Endothelial cell of umbilical vein (primary cell): ENCODE data around the gene RAX. TPM values are rescaled to one million over a fixed set of nuclear protein-coding genes. Genes with fewer than 3 reads are reported as not detected.

Experiments
- BruUV-seq: library from RNA; stranded (reverse); fragments of 400-500 nt; replicated peaks from 2 replicates; lab custom pipeline; 2021; lab: Mats Ljungman, UMichigan
- CTCF ChIA-PET: fragments of 300-600, 350-600 bp; sonication (Branson Sonifier 250); formaldehyde crosslinking; loops from one replicate; lab custom pipeline; 2021; ENCODE audit warnings: antibody characterized with exemption, inconsistent platforms; lab: Charles Lee
- POLR2A ChIA-PET: fragments of 300-600, 350-600 bp; sonication (Branson Sonifier 250); formaldehyde crosslinking; loops from one replicate; lab custom pipeline; 2021; ENCODE audit warnings: antibody characterized with exemption, inconsistent platforms; lab: Charles Lee
- DNase-seq: peaks from one replicate; pipeline ENCODE4 v3.0.0-alpha.2; 2011; ENCODE audit warnings: low read depth, low spot score
- FAIRE-seq: peaks from 2 replicates; lab custom pipeline; 2011; peaks lifted over from hg19 to GRCh38; lab: Jason Lieb, UNC
- H2AFZ ChIP-seq: 2 replicates; pipeline ENCODE4 v1.6.0; 2012; ENCODE audit warnings: low read depth, low read length, control low read depth, inconsistent platforms
- H3K27ac ChIP-seq: 2 replicates; pipeline ENCODE4 v1.5.1; 2011; ENCODE audit warnings: low read depth, mild to moderate bottlenecking, control low read depth, low read length, moderate library complexity; ENCODE audit not compliant: insufficient read depth
- H3K27me3 ChIP-seq, 2 experiments: 2 replicates each; pipeline versions ENCODE4 v1.6.0 to v1.6.1; 2011; ENCODE audit warnings: low read length in 2 of 2, mixed read lengths in 1 of 2; ENCODE audit not compliant: control insufficient read depth in 2 of 2, insufficient read depth in 2 of 2
- H3K36me3 ChIP-seq, 2 experiments: 2 replicates in 1 of 2; 3 replicates in 1 of 2; pipeline ENCODE4 v1.5.1; 2011; ENCODE audit warnings: low read length in 2 of 2, mild to moderate bottlenecking in 1 of 2, moderate library complexity in 1 of 2; ENCODE audit not compliant: control insufficient read depth in 2 of 2, insufficient read depth in 2 of 2; ENCODE audit errors: extremely low read depth in 1 of 2
- H3K4me1 ChIP-seq: 3 replicates; pipeline ENCODE4 v1.5.1; 2011; ENCODE audit warnings: mild to moderate bottlenecking, low read length; ENCODE audit not compliant: control insufficient read depth, insufficient read depth; ENCODE audit errors: extremely low read depth
- H3K4me2 ChIP-seq: 2 replicates; pipeline ENCODE4 v1.6.1; 2011; ENCODE audit warnings: low read length, control low read depth, mixed read lengths; ENCODE audit not compliant: insufficient read depth
- H3K4me3 ChIP-seq, 3 experiments: fragments of 200-600 bp in 1 of 3; sonication (generic), shearing (Covaris generic) in 1 of 3; replicated peaks in 1 of 3; 2 replicates each; pipeline ENCODE4 v1.5.1; 2011 to 2016; ENCODE audit warnings: control low read depth in 3 of 3, low read length in 3 of 3, mild to moderate bottlenecking in 2 of 3, inconsistent platforms in 1 of 3, low read depth in 1 of 3, moderate library complexity in 1 of 3; ENCODE audit not compliant: insufficient read depth in 1 of 3
- H3K79me2 ChIP-seq: 2 replicates; pipeline ENCODE4 v1.6.0; 2012; ENCODE audit warnings: low read length, inconsistent platforms; ENCODE audit not compliant: control insufficient read depth, insufficient read depth
- H3K9ac ChIP-seq: replicated peaks from 2 replicates; pipeline ENCODE3; 2011; ENCODE audit warnings: low read length, control low read depth; ENCODE audit not compliant: insufficient read depth; ENCODE audit errors: extremely low read depth
- H3K9me1 ChIP-seq: replicated peaks from 3 replicates; pipeline ENCODE4 v1.6.0; 2011; ENCODE audit warnings: mild to moderate bottlenecking, low read length; ENCODE audit not compliant: control insufficient read depth, insufficient read depth; ENCODE audit errors: extremely low read depth
- H3K9me3 ChIP-seq: replicated peaks from 2 replicates; pipeline ENCODE4 v1.5.1; 2012; ENCODE audit warnings: low read length, inconsistent platforms; ENCODE audit not compliant: control insufficient read depth, insufficient read depth
- H4K20me1 ChIP-seq: replicated peaks from 2 replicates; pipeline ENCODE3; 2011; ENCODE audit warnings: mild to moderate bottlenecking, low read length; ENCODE audit not compliant: control insufficient read depth, insufficient read depth; ENCODE audit errors: extremely low read depth
- EZH2 ChIP-seq: IDR thresholded peaks from 2 replicates; pipeline ENCODE4 v1.6.1; 2012; ENCODE audit warnings: borderline replicate concordance, low read depth, mild to moderate bottlenecking, moderate library complexity, low read length, inconsistent platforms; ENCODE audit not compliant: severe bottlenecking
- FOS ChIP-seq: IDR thresholded peaks from 2 replicates; pipeline ENCODE4 v1.6.1; 2011; ENCODE audit warnings: mild to moderate bottlenecking, low read length, moderate library complexity, borderline replicate concordance; ENCODE audit not compliant: insufficient read depth
- GATA2 ChIP-seq: IDR thresholded peaks from 2 replicates; pipeline ENCODE4 v1.7.0; 2011; ENCODE audit warnings: low read depth, mild to moderate bottlenecking, moderate library complexity, mixed read lengths, low read length; ENCODE audit not compliant: insufficient read length, insufficient read depth
- JUN ChIP-seq: IDR thresholded peaks from 2 replicates; pipeline ENCODE4 v1.6.1; 2011; ENCODE audit warnings: borderline replicate concordance, low read depth; ENCODE audit not compliant: insufficient read length, insufficient read depth
- MYC ChIP-seq: IDR thresholded peaks from one replicate; pipeline ENCODE4 v1.6.1; 2011; ENCODE audit warnings: mild to moderate bottlenecking, low read depth, low read length
- POLR2A ChIP-seq: IDR thresholded peaks from 2 replicates; pipeline ENCODE4 v1.6.1; 2012; ENCODE audit warnings: low read depth, mild to moderate bottlenecking, control low read depth, low read length
- POLR2AphosphoS5 ChIP-seq: IDR thresholded peaks from 2 replicates; pipeline ENCODE4 v1.6.1; 2012; ENCODE audit warnings: low read depth, mild to moderate bottlenecking, control low read depth, low read length, moderate library complexity; ENCODE audit not compliant: insufficient read depth
- dilution Hi-C: fragments of 300-500 bp; cut with MboI; formaldehyde crosslinking; loops from one replicate; pipeline ENCODE4 v1.15.0; 2019; ENCODE audit warnings: low sequenced_read_pairs; ENCODE audit not compliant: extremely low pct_ligation_motif_present
- intact Hi-C: fragments of 100-400 bp; cut with micrococcal nuclease; formaldehyde crosslinking; loops from one replicate; pipeline ENCODE4 v1.10.0; 2022
- polyA plus RNA-seq, 4 experiments: library from polyadenylated mRNA; depleted of rRNA in 3 of 4; stranded (reverse) in 3 of 4; unstranded in 1 of 4; fragments of >200 nt; gene quantifications; 2 replicates each; pipeline versions ENCODE4 v1.2.1 to v1.2.3, GENCODE V29; 2011 to 2012; ENCODE audit warnings: missing spikeins in 1 of 4
- total RNA-seq: library from RNA; stranded (reverse); gene quantifications from 2 replicates; pipeline ENCODE4 v1.2.3, GENCODE V29; 2021
- TF ChIP-seq, protein P1 (sequence below), 2 donors: IDR thresholded peaks; 1 replicate in 1 of 2; 2 replicates in 1 of 2; pipeline ENCODE4 v1.5.1; 2011; ENCODE audit warnings: low read length in 2 of 2, mild to moderate bottlenecking in 2 of 2, moderate library complexity in 2 of 2, control low read depth in 1 of 2, inconsistent platforms in 1 of 2, low read depth in 1 of 2; ENCODE audit not compliant: insufficient read depth in 1 of 2; ENCODE audit errors: extremely low read depth in 1 of 2
- TF ChIP-seq, protein P2 (sequence below): IDR thresholded peaks from 2 replicates; pipeline ENCODE4 v1.6.1; 2011; ENCODE audit not compliant: insufficient read depth, insufficient read length

RAX gene
- total and polyA plus RNA-seq, 2 donors (not counting 3 experiments of a cell fraction or from before 2014, with no cell fraction given): not detected

DNA sequence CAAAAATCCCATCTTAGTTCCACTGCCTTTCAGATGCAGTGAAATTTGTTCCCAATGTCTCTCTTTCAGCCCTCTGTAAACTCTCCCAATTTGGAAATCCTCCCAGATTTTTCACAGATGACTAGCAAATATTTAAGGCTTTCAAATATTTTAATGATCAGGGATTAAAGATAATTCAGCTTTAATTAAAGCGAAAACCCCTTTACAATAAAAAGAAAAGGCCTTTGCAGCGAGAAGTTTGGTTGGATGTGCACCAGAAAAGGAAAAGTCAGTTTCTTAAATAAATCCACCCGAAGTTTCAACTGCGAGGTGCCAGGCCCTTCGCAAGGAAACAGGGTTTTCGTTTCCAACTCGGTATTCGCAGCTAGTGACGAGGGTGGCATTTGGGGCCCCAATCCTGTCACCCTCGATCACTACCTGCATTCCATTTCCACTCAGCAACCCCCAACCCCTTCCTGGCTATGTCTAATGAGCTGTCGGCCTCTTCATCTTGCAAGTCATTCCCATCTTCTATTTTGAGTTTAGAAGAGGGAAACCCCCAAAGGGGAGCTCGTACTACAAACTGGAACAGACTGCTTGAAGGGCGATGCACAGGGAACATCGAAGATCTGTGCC is 1.5 kb downstream of the RAX start:
- Histone ChIP-seq H3K27ac (no peak overlapping the region), H3K4me1 (peaks cover 2% of the 10 kb centered on the region), H2AFZ (no peak overlapping the region), H3K36me3 (no peaks in the 10 kb centered on the region), H3K4me2 (peak overlapping the region; percentile 19), H3K9me1 (no peaks in the 10 kb centered on the region), H3K4me3 (no peak overlapping the region), H3K9me3 (no peaks in the 10 kb centered on the region), H3K9ac (no peak overlapping the region), H3K27me3 (peaks cover 91 to 99% of the 10 kb centered on the region in 2 experiments), H3K79me2 (no peaks in the 10 kb centered on the region), H4K20me1 (no peaks in the 10 kb centered on the region)
- no TSS peak for BruUV-seq
- FAIRE-seq: no peak
- ChIA-PET CTCF (interaction anchor here (1.0 to 1.3 kb wide), 2 partner anchors 23 to 38 kb away, joined by 3 to 5 read pairs; no protein-coding TSS in a partner anchor), POLR2A (no interaction called here)
- intact Hi-C loops: no loop called here
- no peak for DNase-seq
- TF ChIP-seq, protein P1, sequence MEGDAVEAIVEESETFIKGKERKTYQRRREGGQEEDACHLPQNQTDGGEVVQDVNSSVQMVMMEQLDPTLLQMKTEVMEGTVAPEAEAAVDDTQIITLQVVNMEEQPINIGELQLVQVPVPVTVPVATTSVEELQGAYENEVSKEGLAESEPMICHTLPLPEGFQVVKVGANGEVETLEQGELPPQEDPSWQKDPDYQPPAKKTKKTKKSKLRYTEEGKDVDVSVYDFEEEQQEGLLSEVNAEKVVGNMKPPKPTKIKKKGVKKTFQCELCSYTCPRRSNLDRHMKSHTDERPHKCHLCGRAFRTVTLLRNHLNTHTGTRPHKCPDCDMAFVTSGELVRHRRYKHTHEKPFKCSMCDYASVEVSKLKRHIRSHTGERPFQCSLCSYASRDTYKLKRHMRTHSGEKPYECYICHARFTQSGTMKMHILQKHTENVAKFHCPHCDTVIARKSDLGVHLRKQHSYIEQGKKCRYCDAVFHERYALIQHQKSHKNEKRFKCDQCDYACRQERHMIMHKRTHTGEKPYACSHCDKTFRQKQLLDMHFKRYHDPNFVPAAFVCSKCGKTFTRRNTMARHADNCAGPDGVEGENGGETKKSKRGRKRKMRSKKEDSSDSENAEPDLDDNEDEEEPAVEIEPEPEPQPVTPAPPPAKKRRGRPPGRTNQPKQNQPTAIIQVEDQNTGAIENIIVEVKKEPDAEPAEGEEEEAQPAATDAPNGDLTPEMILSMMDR (IDR thresholded peaks at IDR 0.05; ENCODE audit: extremely low read depth in 1 of 2, insufficient read depth in 1 of 2, low read depth in 1 of 2, low read length in 2 of 2): no peak
- no peak for TF ChIP-seq MYC
- TF ChIP-seq EZH2: no peak
- TF ChIP-seq POLR2AphosphoS5: no peak
- TF ChIP-seq, protein P2, sequence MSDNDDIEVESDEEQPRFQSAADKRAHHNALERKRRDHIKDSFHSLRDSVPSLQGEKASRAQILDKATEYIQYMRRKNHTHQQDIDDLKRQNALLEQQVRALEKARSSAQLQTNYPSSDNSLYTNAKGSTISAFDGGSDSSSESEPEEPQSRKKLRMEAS: no peak
- TF ChIP-seq GATA2: no peak
- no peak for TF ChIP-seq FOS
- TF ChIP-seq JUN: no peak
- no peak for TF ChIP-seq POLR2A
- dilution Hi-C loops: no loop called here
